GM19099 (cell line): ENCODE results near the gene ANKS3.

ENCODE experiments used
- POLR2A ChIP-seq: IDR thresholded peaks from 3 replicates; pipeline ENCODE4 v1.6.1; 2011; ENCODE audit warnings: low read depth; ENCODE audit not compliant: insufficient read length; ENCODE audit errors: extremely low read depth

Gene ANKS3

GRCh38 chr16:4714996-4715395 lies 19.1 kb downstream of the ANKS3 start:
- TF ChIP-seq POLR2A, result no peak

- no peak for TF ChIP-seq POLR2A
Observed at GRCh38 chr16:4713663-4714501, 20.2 kb downstream of the ANKS3 start.

- no peak for TF ChIP-seq POLR2A
Observed at GRCh38 chr16:4709481-4709880, 24.6 kb downstream of the ANKS3 start.

- TF ChIP-seq POLR2A, result no peak
Observed at GRCh38 chr16:4706871-4707270, 27.2 kb downstream of the ANKS3 start.

- TF ChIP-seq POLR2A, result no peak
Observed at GRCh38 chr16:4704913-4705312, 29.2 kb downstream of the ANKS3 start.

GRCh38 chr16:4704491-4704890 lies 29.6 kb downstream of the ANKS3 start:
- no peak for TF ChIP-seq POLR2A

- TF ChIP-seq POLR2A, result no peak
Observed at GRCh38 chr16:4703906-4704305, 30.2 kb downstream of the ANKS3 start.

- TF ChIP-seq POLR2A, result no peak
Observed at GRCh38 chr16:4702466-4702808, 31.6 kb downstream of the ANKS3 start.

GRCh38 chr16:4701791-4702465 lies 32.1 kb downstream of the ANKS3 start:
- no peak for TF ChIP-seq POLR2A

GRCh38 chr16:4700997-4701743 lies 32.9 kb downstream of the ANKS3 start:
- TF ChIP-seq POLR2A, result no peak

GRCh38 chr16:4700380-4700996 lies 33.6 kb downstream of the ANKS3 start:
- no peak for TF ChIP-seq POLR2A

- no peak for TF ChIP-seq POLR2A
Observed at GRCh38 chr16:4699046-4699556, 35.0 kb downstream of the ANKS3 start.

- TF ChIP-seq POLR2A, result no peak
Observed at GRCh38 chr16:4698321-4699045, 35.6 kb downstream of the ANKS3 start.

GRCh38 chr16:4697848-4698291 lies 36.2 kb downstream of the ANKS3 start:
- no peak for TF ChIP-seq POLR2A
